Measurements from ENCODE around the gene RAB3D. TPM values are rescaled to one million over a fixed set of nuclear protein-coding genes. Genes with fewer than 3 reads are reported as not detected.
A peak's percentile ranks its signal among the peaks of the same experiment; 100 is the strongest.

Gene RAB3D
- total RNA-seq, 1 donor from 2014 or later: 19.8 TPM

DNA sequence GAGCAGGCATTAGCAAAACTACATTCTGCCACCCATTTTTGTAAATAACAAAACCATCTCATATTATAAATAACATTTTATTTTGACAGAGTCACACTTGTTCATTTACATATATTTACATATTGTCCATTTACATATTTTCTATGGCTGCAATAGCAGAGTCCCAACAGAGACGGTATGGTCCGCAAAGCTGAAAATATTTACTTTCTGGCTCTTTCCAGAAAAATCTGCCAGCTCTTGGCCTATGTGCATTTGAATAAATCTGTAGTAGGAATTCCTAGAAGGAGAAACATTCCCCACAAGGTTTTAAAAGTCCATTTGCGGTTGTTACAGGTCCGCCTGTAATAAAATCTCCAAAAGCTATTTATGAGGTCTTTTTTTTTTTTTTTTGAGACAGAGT is 49.2 kb downstream of the RAB3D start:
- TF ChIP-seq, protein P1, sequence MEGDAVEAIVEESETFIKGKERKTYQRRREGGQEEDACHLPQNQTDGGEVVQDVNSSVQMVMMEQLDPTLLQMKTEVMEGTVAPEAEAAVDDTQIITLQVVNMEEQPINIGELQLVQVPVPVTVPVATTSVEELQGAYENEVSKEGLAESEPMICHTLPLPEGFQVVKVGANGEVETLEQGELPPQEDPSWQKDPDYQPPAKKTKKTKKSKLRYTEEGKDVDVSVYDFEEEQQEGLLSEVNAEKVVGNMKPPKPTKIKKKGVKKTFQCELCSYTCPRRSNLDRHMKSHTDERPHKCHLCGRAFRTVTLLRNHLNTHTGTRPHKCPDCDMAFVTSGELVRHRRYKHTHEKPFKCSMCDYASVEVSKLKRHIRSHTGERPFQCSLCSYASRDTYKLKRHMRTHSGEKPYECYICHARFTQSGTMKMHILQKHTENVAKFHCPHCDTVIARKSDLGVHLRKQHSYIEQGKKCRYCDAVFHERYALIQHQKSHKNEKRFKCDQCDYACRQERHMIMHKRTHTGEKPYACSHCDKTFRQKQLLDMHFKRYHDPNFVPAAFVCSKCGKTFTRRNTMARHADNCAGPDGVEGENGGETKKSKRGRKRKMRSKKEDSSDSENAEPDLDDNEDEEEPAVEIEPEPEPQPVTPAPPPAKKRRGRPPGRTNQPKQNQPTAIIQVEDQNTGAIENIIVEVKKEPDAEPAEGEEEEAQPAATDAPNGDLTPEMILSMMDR (IDR thresholded peaks at IDR 0.05; ENCODE audit: insufficient read depth, low read length, poor library complexity, severe bottlenecking): no peak
- DNase-seq (ENCODE audit: low read depth): no peak
- Histone ChIP-seq H3K27me3 (ENCODE audit: control insufficient read depth, insufficient read depth, low read length) (no peaks in the 10 kb centered on the region), H3K4me3 (ENCODE audit: low read depth, low read length) (no peak overlapping the region), H3K36me3 (ENCODE audit: control insufficient read depth, insufficient read depth, low read length) (no peaks in the 10 kb centered on the region)

DNA sequence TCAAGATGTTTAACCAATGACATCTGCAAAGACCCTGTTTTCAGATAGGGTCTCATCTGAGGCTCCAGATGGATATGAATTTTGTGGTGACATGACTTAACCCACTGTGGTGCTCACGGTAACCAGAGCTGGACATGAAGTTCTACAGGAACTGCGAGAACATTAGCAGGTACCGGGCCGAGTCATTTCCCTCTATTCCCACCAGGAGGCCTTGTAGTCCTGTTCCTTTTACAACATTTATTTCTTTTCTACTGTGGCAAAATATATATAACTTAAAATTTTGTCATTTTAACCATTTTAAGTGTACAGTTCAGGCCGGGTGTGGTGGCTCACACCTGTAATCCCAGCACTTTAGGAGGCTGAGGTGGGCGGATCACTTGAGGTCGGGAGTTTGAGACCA is 51.1 kb downstream of the RAB3D start:
- H3K36me3 ChIP-seq (ENCODE audit: control insufficient read depth, insufficient read depth, low read length): no peaks in the 10 kb centered on the region
- TF ChIP-seq, protein P1 (IDR thresholded peaks at IDR 0.05; ENCODE audit: insufficient read depth, low read length, poor library complexity, severe bottlenecking): peak; percentile 51
- H3K4me3 ChIP-seq (ENCODE audit: low read depth, low read length): no peak overlapping the region
- no peak for DNase-seq (ENCODE audit: low read depth)
- H3K27me3 ChIP-seq (ENCODE audit: control insufficient read depth, insufficient read depth, low read length): no peaks in the 10 kb centered on the region

DNA sequence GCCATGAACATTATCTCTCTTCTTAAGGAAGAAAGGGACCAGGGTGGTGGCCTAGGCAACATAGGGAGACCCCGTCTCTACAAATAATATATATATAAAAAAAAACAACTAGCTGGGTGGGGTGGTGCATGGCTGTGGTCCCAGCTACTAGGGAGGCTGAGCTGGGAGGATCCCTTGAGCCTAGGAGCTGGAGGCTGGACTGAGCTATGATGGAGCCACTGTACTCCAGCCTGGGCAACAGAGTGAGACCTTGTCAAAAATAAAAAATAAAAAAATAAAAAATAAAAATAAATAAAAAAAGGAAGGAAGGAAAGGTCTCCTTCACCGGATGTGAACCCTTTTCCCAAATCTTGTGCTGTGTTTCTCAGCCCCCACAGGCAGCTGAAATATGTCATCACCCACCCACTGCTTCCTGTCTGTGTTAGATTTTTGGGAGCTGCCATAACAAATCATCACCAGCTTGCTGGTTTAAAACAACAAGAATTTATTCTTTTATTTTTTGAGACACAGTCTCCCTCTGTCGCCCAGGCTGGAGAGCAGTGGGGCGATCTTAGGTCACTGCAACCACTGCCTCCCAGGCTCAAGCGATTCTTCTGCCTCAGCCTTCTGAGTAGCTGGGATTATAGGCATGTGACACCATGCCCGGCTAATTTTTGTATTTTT is 53.0 kb downstream of the RAB3D start:
- no peaks in the 10 kb centered on the region for H3K27me3 ChIP-seq (ENCODE audit: control insufficient read depth, insufficient read depth, low read length)
- no peak for DNase-seq (ENCODE audit: low read depth)

DNA sequence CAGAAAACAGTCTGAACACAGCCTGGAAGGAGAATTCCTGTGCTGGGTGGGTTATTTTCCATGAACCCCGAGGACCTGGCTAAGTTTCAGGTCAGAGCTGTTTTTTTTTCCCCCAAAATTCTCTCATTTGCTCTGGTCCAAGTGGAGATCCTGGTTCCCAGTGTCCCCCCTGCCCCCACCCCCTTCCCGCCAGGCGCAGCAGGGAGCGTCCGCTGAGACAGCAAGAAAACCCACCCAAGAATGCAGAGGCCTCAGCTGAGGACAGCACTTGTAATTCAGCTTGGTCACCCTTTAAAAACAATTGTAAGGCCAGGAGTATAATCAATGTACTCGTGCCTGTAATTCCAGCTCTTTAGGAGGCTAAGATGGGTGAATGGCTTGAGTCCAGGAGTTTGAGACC is 54.9 kb downstream of the RAB3D start:
- DNase-seq (ENCODE audit: low read depth): no peak
- Histone ChIP-seq H3K4me3 (ENCODE audit: low read depth, low read length) (no peak overlapping the region), H3K36me3 (ENCODE audit: control insufficient read depth, insufficient read depth, low read length) (no peaks in the 10 kb centered on the region), H3K27me3 (ENCODE audit: control insufficient read depth, insufficient read depth, low read length) (no peaks in the 10 kb centered on the region)
- TF ChIP-seq, protein P1 (IDR thresholded peaks at IDR 0.05; ENCODE audit: insufficient read depth, low read length, poor library complexity, severe bottlenecking): no peak

More for the DNA sequence above, 53.0 kb downstream of the RAB3D start:
- TF ChIP-seq, protein P1 (IDR thresholded peaks at IDR 0.05; ENCODE audit: insufficient read depth, low read length, poor library complexity, severe bottlenecking): no peak
- H3K4me3 ChIP-seq (ENCODE audit: low read depth, low read length): no peak overlapping the region
- no peaks in the 10 kb centered on the region for H3K36me3 ChIP-seq (ENCODE audit: control insufficient read depth, insufficient read depth, low read length)

DNA sequence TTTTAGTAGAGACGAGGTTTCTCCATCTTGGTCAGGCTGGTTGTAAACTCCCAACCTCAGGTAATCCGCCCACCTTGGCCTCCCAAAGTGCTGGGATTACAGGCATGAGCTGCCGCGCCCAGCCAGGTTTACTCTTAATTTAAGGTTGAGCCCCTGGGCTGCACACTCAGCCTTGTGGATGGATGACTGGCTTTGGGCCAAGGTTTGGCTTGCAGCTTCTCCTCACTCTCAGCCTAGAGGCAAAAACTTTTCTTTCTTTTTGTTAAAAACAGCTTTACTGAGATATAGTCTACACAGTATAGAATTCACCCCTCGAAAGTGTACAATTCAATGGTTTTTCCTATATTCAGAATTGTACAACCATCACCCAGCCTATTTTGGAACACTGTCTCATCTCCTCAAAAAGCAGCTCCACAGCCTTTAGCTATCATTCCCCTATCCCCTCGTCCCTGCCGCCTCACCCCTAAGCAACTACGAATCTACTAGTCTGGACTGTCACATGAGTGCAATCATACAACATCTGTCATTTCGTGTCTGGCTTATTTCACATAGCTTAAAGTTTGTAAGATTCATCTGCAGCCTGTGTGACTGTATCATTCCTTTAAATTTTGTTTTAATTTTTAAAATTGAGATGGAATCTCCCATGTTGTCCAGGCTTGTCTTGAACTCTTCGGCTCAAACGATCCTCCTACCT is 58.0 kb downstream of the RAB3D start:
- TF ChIP-seq, protein P1 (IDR thresholded peaks at IDR 0.05; ENCODE audit: insufficient read depth, low read length, poor library complexity, severe bottlenecking): no peak
- Histone ChIP-seq H3K4me3 (ENCODE audit: low read depth, low read length) (no peak overlapping the region), H3K36me3 (ENCODE audit: control insufficient read depth, insufficient read depth, low read length) (no peaks in the 10 kb centered on the region), H3K27me3 (ENCODE audit: control insufficient read depth, insufficient read depth, low read length) (no peaks in the 10 kb centered on the region)
- DNase-seq (ENCODE audit: low read depth): no peak

Measured in kidney epithelial cell (primary cell).